HG02943 (cell line): Measurements from ENCODE around the gene NANS.
"Not testable (repeated sequence)": the region's sequence is repeated elsewhere in the genome, so short reads cannot be mapped to it uniquely, and the experiment has no call there.

Experiments used
- ATAC-seq: cut with Tn5 transposase; IDR thresholded peaks from one replicate; pipeline ENCODE4 v1.9.1; 2021; ENCODE audit warnings: mild to moderate bottlenecking, low read depth, moderate library complexity; ENCODE audit not compliant: unreplicated experiment

Gene NANS

GRCh38 chr9:98056269-98057137, at the start of gene NANS:
NANS (plus strand) TSS chr9:98056732; CDS start chr9:98056809, 77 bp downstream.
- ATAC-seq: peak; percentile 95

GRCh38 chr9:98007251-98007928, 49.1 kb upstream of the NANS start:
- no peak for ATAC-seq

GRCh38 chr9:98008764-98009163, 47.8 kb upstream of the NANS start:
- ATAC-seq: no peak

GRCh38 chr9:98009437-98009836, 47.1 kb upstream of the NANS start:
- ATAC-seq: no peak

- ATAC-seq: no peak
Measured at GRCh38 chr9:98009936-98010335, 46.6 kb upstream of the NANS start.

GRCh38 chr9:98010445-98010844, 46.1 kb upstream of the NANS start:
- no peak for ATAC-seq

- no peak for ATAC-seq
Measured at GRCh38 chr9:98011122-98011521, 45.4 kb upstream of the NANS start.

- ATAC-seq: no peak
Measured at GRCh38 chr9:98016137-98016680, 40.3 kb upstream of the NANS start.

GRCh38 chr9:98017306-98017705, 39.2 kb upstream of the NANS start:
- no peak for ATAC-seq

GRCh38 chr9:98018347-98018746, 38.2 kb upstream of the NANS start:
- no peak for ATAC-seq

- ATAC-seq: no peak
Measured at GRCh38 chr9:98019098-98019497, 37.4 kb upstream of the NANS start.

- ATAC-seq: not testable (repeated sequence)
Measured at GRCh38 chr9:98019869-98020268, 36.7 kb upstream of the NANS start.

GRCh38 chr9:98020476-98021145, 35.9 kb upstream of the NANS start:
- no peak for ATAC-seq

GRCh38 chr9:98021306-98022040, 35.1 kb upstream of the NANS start:
- no peak for ATAC-seq

GRCh38 chr9:98022447-98022846, 34.1 kb upstream of the NANS start:
- ATAC-seq: no peak

GRCh38 chr9:98024702-98025101, 31.8 kb upstream of the NANS start:
- ATAC-seq: no peak

GRCh38 chr9:98031169-98031568, 25.4 kb upstream of the NANS start:
- ATAC-seq: no peak

GRCh38 chr9:98031935-98032334, 24.6 kb upstream of the NANS start:
- no peak for ATAC-seq

GRCh38 chr9:98034593-98035546, 21.7 kb upstream of the NANS start:
- ATAC-seq: no peak
